Esophagus muscularis mucosa (tissue), 4 donors: ENCODE results near the gene KCNJ6.

Source experiments
- EP300 ChIP-seq: sonication (generic); formaldehyde crosslinking; IDR thresholded peaks from one replicate; pipeline ENCODE4 v1.6.1; 2017; ENCODE audit warnings: antibody characterized with exemption
- POLR2A ChIP-seq: fragments of 450-650 bp; IDR thresholded peaks from one replicate; pipeline ENCODE4 v1.6.1; 2017; ENCODE audit warnings: antibody characterized with exemption, moderate library complexity, mild to moderate bottlenecking, low read depth
- POLR2AphosphoS5 ChIP-seq, 2 donors: sonication (generic); formaldehyde crosslinking; IDR thresholded peaks; one replicate each; pipeline ENCODE4 v1.6.1; 2017; ENCODE audit warnings: antibody characterized with exemption in 2 of 2
- TF ChIP-seq, protein P1 (sequence below), 3 experiments: fragments of 200-600 bp in 2 of 3; fragments of 450-650 bp in 1 of 3; sonication (generic) in 2 of 3; IDR thresholded peaks; one replicate each; pipeline ENCODE4 v1.5.1; 2017 to 2019; ENCODE audit warnings: antibody characterized with exemption in 3 of 3, mild to moderate bottlenecking in 2 of 3, moderate library complexity in 1 of 3

DNA sequence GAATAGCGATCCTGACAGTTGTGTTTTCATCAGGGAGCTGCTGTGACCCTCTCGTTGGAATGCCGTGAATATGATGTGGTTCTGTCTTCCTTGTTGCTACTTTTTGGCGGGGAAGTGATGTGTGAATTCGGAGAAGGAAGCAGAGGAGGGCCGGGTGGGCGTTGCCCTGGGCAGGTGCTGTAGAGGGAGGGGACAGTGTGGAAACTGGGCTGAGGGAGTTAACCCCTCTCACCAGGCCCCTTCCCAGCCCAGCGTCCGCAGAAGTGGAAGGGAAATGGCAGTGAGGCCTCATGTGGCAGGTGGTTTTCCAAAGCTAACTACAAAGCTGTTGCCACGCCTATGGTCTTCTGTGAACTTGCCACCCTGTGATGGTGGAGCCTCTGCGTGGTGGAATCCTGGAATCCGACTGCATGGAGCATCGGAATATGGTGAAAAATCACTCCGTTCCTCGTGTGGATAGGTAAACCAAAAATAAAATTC lies 321.7 kb downstream of the KCNJ6 start:
- no peak for TF ChIP-seq POLR2A
- TF ChIP-seq, protein P1, sequence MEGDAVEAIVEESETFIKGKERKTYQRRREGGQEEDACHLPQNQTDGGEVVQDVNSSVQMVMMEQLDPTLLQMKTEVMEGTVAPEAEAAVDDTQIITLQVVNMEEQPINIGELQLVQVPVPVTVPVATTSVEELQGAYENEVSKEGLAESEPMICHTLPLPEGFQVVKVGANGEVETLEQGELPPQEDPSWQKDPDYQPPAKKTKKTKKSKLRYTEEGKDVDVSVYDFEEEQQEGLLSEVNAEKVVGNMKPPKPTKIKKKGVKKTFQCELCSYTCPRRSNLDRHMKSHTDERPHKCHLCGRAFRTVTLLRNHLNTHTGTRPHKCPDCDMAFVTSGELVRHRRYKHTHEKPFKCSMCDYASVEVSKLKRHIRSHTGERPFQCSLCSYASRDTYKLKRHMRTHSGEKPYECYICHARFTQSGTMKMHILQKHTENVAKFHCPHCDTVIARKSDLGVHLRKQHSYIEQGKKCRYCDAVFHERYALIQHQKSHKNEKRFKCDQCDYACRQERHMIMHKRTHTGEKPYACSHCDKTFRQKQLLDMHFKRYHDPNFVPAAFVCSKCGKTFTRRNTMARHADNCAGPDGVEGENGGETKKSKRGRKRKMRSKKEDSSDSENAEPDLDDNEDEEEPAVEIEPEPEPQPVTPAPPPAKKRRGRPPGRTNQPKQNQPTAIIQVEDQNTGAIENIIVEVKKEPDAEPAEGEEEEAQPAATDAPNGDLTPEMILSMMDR (IDR thresholded peaks at IDR 0.05), result no peak
- no peak for TF ChIP-seq POLR2AphosphoS5 (IDR thresholded peaks at IDR 0.05)
- no peak for TF ChIP-seq EP300
